Fibroblast of lung (primary cell): ENCODE results near the gene SCN1A. TPM values are rescaled to one million over a fixed set of nuclear protein-coding genes. Genes with fewer than 3 reads are reported as not detected.

Experiments used
- DNase-seq, 2 donors: peaks; one replicate each; pipeline versions ENCODE4 v3.0.0 to v3.0.0-alpha.2; 2010; ENCODE audit warnings: low read depth in 2 of 2
- H2AFZ ChIP-seq: 2 replicates; pipeline ENCODE4 v1.5.1; 2012; ENCODE audit warnings: low read length, control low read depth, inconsistent platforms
- H3K27ac ChIP-seq: 2 replicates; pipeline ENCODE4 v1.5.1; 2011; ENCODE audit warnings: low read length, control low read depth; ENCODE audit not compliant: insufficient read depth
- H3K27me3 ChIP-seq: 2 replicates; pipeline ENCODE4 v1.5.1; 2011; ENCODE audit warnings: mild to moderate bottlenecking, low read length; ENCODE audit not compliant: control insufficient read depth, insufficient read depth
- H3K36me3 ChIP-seq: 2 replicates; pipeline ENCODE4 v1.5.1; 2011; ENCODE audit warnings: low read length; ENCODE audit not compliant: control insufficient read depth, insufficient read depth
- H3K4me1 ChIP-seq: 2 replicates; pipeline ENCODE4 v1.5.1; 2011; ENCODE audit warnings: low read length; ENCODE audit not compliant: control insufficient read depth, insufficient read depth; ENCODE audit errors: extremely low read depth
- H3K4me2 ChIP-seq: 2 replicates; pipeline ENCODE4 v1.5.1; 2011; ENCODE audit warnings: low read length, control low read depth; ENCODE audit not compliant: insufficient read depth; ENCODE audit errors: extremely low read depth
- H3K4me3 ChIP-seq, 4 experiments: fragments of 200-600 bp in 1 of 4; sonication (generic) in 1 of 4; replicated peaks in 1 of 4; 2 replicates each; pipeline ENCODE4 v1.5.1; 2011 to 2016; ENCODE audit warnings: low read length in 4 of 4, low read depth in 3 of 4, mild to moderate bottlenecking in 3 of 4, control low read depth in 2 of 4, inconsistent platforms in 1 of 4, mixed read lengths in 1 of 4; ENCODE audit not compliant: insufficient read depth in 1 of 4; ENCODE audit errors: control extremely low read depth in 1 of 4
- H3K79me2 ChIP-seq: 2 replicates; pipeline ENCODE4 v1.5.1; 2012; ENCODE audit warnings: mild to moderate bottlenecking, low read length, inconsistent platforms; ENCODE audit not compliant: control insufficient read depth, insufficient read depth
- H3K9ac ChIP-seq: 2 replicates; pipeline ENCODE4 v1.5.1; 2011; ENCODE audit warnings: mild to moderate bottlenecking, low read length, control low read depth; ENCODE audit not compliant: insufficient read depth
- H3K9me3 ChIP-seq: 2 replicates; pipeline ENCODE4 v1.5.1; 2012; ENCODE audit warnings: low read depth, low read length; ENCODE audit not compliant: control insufficient read depth, insufficient read depth
- H4K20me1 ChIP-seq: 2 replicates; pipeline ENCODE4 v1.5.1; 2011; ENCODE audit warnings: low read length; ENCODE audit not compliant: control insufficient read depth, insufficient read depth; ENCODE audit errors: extremely low read depth
- EZH2 ChIP-seq: IDR thresholded peaks from 2 replicates; pipeline ENCODE4 v1.5.1; 2012; ENCODE audit warnings: low read length, control low read depth, mild to moderate bottlenecking; ENCODE audit errors: missing control alignments
- polyA plus RNA-seq, 2 donors: library from polyadenylated mRNA; depleted of rRNA in 1 of 2; stranded (reverse) in 1 of 2; unstranded in 1 of 2; fragments of >200 nt; gene quantifications; 2 replicates each; pipeline ENCODE4 v1.2.1, GENCODE V29; 2011 to 2012; ENCODE audit warnings: missing spikeins in 1 of 2
- total RNA-seq: library from RNA; depleted of rRNA; stranded (reverse); fragments of >200 nt; gene quantifications from 2 replicates; pipeline ENCODE4 v1.2.1, GENCODE V29; 2014
- TF ChIP-seq, protein P1 (sequence below), 2 donors: IDR thresholded peaks in 1 of 2; conservative IDR thresholded peaks in 1 of 2; 1 replicate in 1 of 2; 2 replicates in 1 of 2; pipeline ENCODE4 v1.5.1; 2011 to 2012; ENCODE audit warnings: low read length in 2 of 2, control low read depth in 1 of 2, inconsistent platforms in 1 of 2, low read depth in 1 of 2, mild to moderate bottlenecking in 1 of 2

Gene SCN1A
- total and polyA plus RNA-seq, 2 donors (not counting 1 experiment from before 2014, with no cell fraction given), result 0.05 to 0.50 TPM

DNA sequence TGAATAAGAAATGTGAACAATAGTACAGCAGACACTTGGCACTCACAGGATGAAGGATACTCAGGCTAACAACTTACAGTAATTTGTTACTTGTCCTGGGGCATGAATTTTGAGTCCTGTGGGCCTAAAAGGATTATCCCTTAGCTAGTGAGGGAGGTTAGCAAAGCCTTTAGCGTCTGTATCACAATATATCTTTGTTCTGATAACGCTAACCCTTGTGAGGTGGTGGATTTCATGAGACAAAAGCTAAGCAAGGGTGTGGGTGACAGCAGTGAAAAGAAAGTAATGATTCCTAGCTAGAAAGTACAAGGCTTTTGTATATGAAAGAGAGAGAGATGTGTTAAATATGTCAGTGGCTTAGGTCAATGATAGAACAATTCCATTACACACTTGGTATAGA lies 127.4 kb downstream of the SCN1A start:
- no peak overlapping the region for H3K9ac ChIP-seq
- no peak overlapping the region for H3K27ac ChIP-seq
- no peak overlapping the region for H2AFZ ChIP-seq
- H3K4me3 ChIP-seq, result no peak overlapping the region
- DNase-seq, result no peak
- H3K4me1 ChIP-seq, result no peaks in the 10 kb centered on the region
- TF ChIP-seq EZH2, result no peak
- TF ChIP-seq, protein P1, sequence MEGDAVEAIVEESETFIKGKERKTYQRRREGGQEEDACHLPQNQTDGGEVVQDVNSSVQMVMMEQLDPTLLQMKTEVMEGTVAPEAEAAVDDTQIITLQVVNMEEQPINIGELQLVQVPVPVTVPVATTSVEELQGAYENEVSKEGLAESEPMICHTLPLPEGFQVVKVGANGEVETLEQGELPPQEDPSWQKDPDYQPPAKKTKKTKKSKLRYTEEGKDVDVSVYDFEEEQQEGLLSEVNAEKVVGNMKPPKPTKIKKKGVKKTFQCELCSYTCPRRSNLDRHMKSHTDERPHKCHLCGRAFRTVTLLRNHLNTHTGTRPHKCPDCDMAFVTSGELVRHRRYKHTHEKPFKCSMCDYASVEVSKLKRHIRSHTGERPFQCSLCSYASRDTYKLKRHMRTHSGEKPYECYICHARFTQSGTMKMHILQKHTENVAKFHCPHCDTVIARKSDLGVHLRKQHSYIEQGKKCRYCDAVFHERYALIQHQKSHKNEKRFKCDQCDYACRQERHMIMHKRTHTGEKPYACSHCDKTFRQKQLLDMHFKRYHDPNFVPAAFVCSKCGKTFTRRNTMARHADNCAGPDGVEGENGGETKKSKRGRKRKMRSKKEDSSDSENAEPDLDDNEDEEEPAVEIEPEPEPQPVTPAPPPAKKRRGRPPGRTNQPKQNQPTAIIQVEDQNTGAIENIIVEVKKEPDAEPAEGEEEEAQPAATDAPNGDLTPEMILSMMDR (conservative IDR thresholded peaks at IDR 0.05 in 1 of 2, IDR thresholded peaks at IDR 0.05 in 1 of 2; ENCODE audit: low read depth in 1 of 2, low read length in 2 of 2), result no peak
- no peaks in the 10 kb centered on the region for H3K27me3 ChIP-seq
- H3K9me3 ChIP-seq, result no peaks in the 10 kb centered on the region
- H3K79me2 ChIP-seq, result no peaks in the 10 kb centered on the region
- no peaks in the 10 kb centered on the region for H3K36me3 ChIP-seq
- no peak overlapping the region for H3K4me2 ChIP-seq
- no peaks in the 10 kb centered on the region for H4K20me1 ChIP-seq

DNA sequence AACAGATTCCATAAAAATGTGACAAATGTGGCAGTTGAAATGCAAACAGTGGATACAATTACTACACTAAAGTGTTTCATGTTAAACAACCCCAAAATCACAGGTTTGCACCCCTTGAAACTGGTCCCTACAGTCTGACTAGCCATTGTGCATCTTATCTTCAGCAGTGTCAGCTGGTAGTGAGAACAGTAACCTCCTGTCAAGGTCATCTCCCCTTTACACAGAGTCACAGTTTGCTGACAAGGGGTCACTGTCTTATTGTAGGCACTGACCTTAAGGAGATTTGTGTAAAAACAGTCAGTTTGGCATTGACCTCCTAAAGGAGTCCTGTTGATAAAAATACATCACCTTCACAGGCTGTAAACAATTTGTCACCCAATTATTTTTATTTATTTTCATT lies 137.0 kb downstream of the SCN1A start:
- Histone ChIP-seq H3K9ac (no peak overlapping the region), H3K4me3 (no peak overlapping the region), H3K4me1 (no peaks in the 10 kb centered on the region), H3K79me2 (no peaks in the 10 kb centered on the region), H3K9me3 (no peaks in the 10 kb centered on the region), H3K27me3 (no peaks in the 10 kb centered on the region), H2AFZ (no peak overlapping the region), H3K27ac (no peak overlapping the region), H3K4me2 (no peak overlapping the region), H3K36me3 (no peaks in the 10 kb centered on the region), H4K20me1 (no peaks in the 10 kb centered on the region)
- DNase-seq, result no peak
- TF ChIP-seq, protein P1 (conservative IDR thresholded peaks at IDR 0.05 in 1 of 2, IDR thresholded peaks at IDR 0.05 in 1 of 2; ENCODE audit: low read depth in 1 of 2, low read length in 2 of 2), result no peak
- no peak for TF ChIP-seq EZH2

DNA sequence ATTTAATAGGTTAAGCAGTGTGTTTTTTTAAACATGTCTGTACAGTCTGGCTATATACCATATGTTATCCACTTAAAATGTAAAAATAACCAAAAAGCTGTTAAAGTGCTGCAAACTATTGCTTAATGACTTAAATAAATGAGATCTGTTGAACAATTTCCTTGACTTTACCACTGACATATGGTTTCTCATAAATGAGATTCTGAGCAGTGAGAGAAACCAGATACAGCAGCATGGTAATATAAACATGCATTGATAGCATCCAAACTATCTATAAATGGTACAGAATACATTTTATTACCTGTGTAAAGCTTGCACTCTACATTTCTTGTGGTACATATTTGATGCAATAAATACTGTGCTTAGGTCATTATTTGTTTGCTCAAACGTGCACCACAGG lies 138.0 kb downstream of the SCN1A start:
- Histone ChIP-seq H3K27ac (no peak overlapping the region), H3K4me2 (no peak overlapping the region), H3K4me3 (no peak overlapping the region), H4K20me1 (no peaks in the 10 kb centered on the region), H3K4me1 (no peaks in the 10 kb centered on the region), H3K36me3 (no peaks in the 10 kb centered on the region), H2AFZ (no peak overlapping the region), H3K27me3 (no peaks in the 10 kb centered on the region), H3K9me3 (no peaks in the 10 kb centered on the region), H3K79me2 (no peaks in the 10 kb centered on the region), H3K9ac (no peak overlapping the region)
- TF ChIP-seq, protein P1 (conservative IDR thresholded peaks at IDR 0.05 in 1 of 2, IDR thresholded peaks at IDR 0.05 in 1 of 2; ENCODE audit: low read depth in 1 of 2, low read length in 2 of 2), result no peak
- TF ChIP-seq EZH2, result no peak
- DNase-seq, result no peak
